OCI-LY7 (cell line): ENCODE data around the gene CCNL2.

Experiments
- CTCF ChIP-seq: fragments of 200-600 bp; sonication (generic); conservative IDR thresholded peaks from 2 replicates; pipeline ENCODE4 v1.5.1; 2014; ENCODE audit warnings: mild to moderate bottlenecking, antibody characterized with exemption, low read length, moderate library complexity, mixed read lengths
- EZH2phosphoT487 ChIP-seq: fragments of 200-600 bp; sonication (generic); IDR thresholded peaks from 2 replicates; pipeline ENCODE4 v1.6.1; 2018; ENCODE audit warnings: low read depth, borderline replicate concordance, mild to moderate bottlenecking, mixed run types, antibody characterized with exemption, low read length, moderate library complexity, mixed read lengths

- no peak for TF ChIP-seq CTCF
- no peak for TF ChIP-seq EZH2phosphoT487
These were observed 5.7 kb downstream of the CCNL2 start for GRCh38 chr1:1393428-1393827.
